Measurements from ENCODE around the gene ATXN1. TPM values are rescaled to one million over a fixed set of nuclear protein-coding genes. Genes with fewer than 3 reads are reported as not detected.
A peak's percentile ranks its signal among the peaks of the same experiment; 100 is the strongest.

ATXN1 gene
- total RNA-seq, 4 donors from 2014 or later = 21.0 to 102 (median 51.1) TPM

GRCh38 chr6:16583144-16583762, 178.0 kb downstream of the ATXN1 start:
- H3K27ac ChIP-seq = peak overlapping the region; percentile 46 to 59

GRCh38 chr6:16582446-16583143, 178.7 kb downstream of the ATXN1 start:
- Histone ChIP-seq H3K36me3 (no peaks in the 10 kb centered on the region), H3K27me3 (no peaks in the 10 kb centered on the region), H3K9me3 (no peaks in the 10 kb centered on the region), H3K27ac (peak overlapping the region; percentile 46 to 59), H3K4me3 (peak overlapping the region in 1 of 2 donors; percentile 14), H3K4me1 (no peaks in the 10 kb centered on the region)
- intact Hi-C loops (cut with DNase I; ENCODE audit: low total_unique reads) = no loop called here
- no peak for TF ChIP-seq POLR2A (IDR thresholded peaks at IDR 0.05)
- no peak for TF ChIP-seq CTCF (IDR thresholded peaks at IDR 0.05)
- no peak for DNase-seq

More at GRCh38 chr6:16583144-16583762, 178.0 kb downstream of the ATXN1 start:
- Histone ChIP-seq H3K9me3 (no peaks in the 10 kb centered on the region), H3K4me1 (no peaks in the 10 kb centered on the region), H3K27me3 (no peaks in the 10 kb centered on the region), H3K36me3 (no peaks in the 10 kb centered on the region), H3K4me3 (peak overlapping the region in 1 of 2 donors; percentile 14)
- no peak for DNase-seq
- TF ChIP-seq POLR2A (IDR thresholded peaks at IDR 0.05) (no peak), CTCF (IDR thresholded peaks at IDR 0.05) (no peak)
- intact Hi-C loops (cut with DNase I; ENCODE audit: low total_unique reads) = no loop called here

- no peaks in the 10 kb centered on the region for H3K36me3 ChIP-seq
- H3K27ac ChIP-seq = no peak overlapping the region
- no peaks in the 10 kb centered on the region for H3K9me3 ChIP-seq
- no peaks in the 10 kb centered on the region for H3K4me1 ChIP-seq
- DNase-seq = no peak
- TF ChIP-seq POLR2A (IDR thresholded peaks at IDR 0.05) (no peak), CTCF (IDR thresholded peaks at IDR 0.05) (no peak)
- H3K27me3 ChIP-seq = no peaks in the 10 kb centered on the region
- intact Hi-C loops (cut with DNase I; ENCODE audit: low total_unique reads) = no loop called here
- no peak overlapping the region for H3K4me3 ChIP-seq
Observed at GRCh38 chr6:16578695-16579285, 182.5 kb downstream of the ATXN1 start.

GRCh38 chr6:16576451-16577368, 184.6 kb downstream of the ATXN1 start:
- intact Hi-C loops (cut with DNase I; ENCODE audit: low total_unique reads) = no loop called here
- no peaks in the 10 kb centered on the region for H3K27me3 ChIP-seq
- TF ChIP-seq POLR2A (IDR thresholded peaks at IDR 0.05) (no peak), CTCF (IDR thresholded peaks at IDR 0.05) (no peak)

More at GRCh38 chr6:16576451-16577368, 184.6 kb downstream of the ATXN1 start:
- no peaks in the 10 kb centered on the region for H3K9me3 ChIP-seq
- DNase-seq = no peak
- H3K27ac ChIP-seq = no peak overlapping the region
- no peaks in the 10 kb centered on the region for H3K4me1 ChIP-seq
- H3K36me3 ChIP-seq = no peaks in the 10 kb centered on the region
- no peak overlapping the region for H3K4me3 ChIP-seq
